Nephron (organoid): ENCODE measurements around the gene C22orf39.

Experiments
- H3K27ac Mint-ChIP-seq, 3 experiments: 2 replicates each; pipeline ENCODE4 v1.8.0; 2020; ENCODE audit warnings: mixed read lengths in 3 of 3, mild to moderate bottlenecking in 2 of 3, moderate library complexity in 1 of 3
- H3K27me3 Mint-ChIP-seq: 2 replicates; pipeline ENCODE4 v1.8.0; 2021; ENCODE audit warnings: low read depth, mild to moderate bottlenecking, moderate library complexity, mixed read lengths
- H3K36me3 Mint-ChIP-seq: 2 replicates; pipeline ENCODE4 v1.8.0; 2020; ENCODE audit warnings: low read depth, mixed read lengths
- H3K4me1 Mint-ChIP-seq: 2 replicates; pipeline ENCODE4 v1.8.0; 2020; ENCODE audit warnings: mixed read lengths
- H3K4me3 Mint-ChIP-seq, 3 experiments: 2 replicates each; pipeline ENCODE4 v1.8.0; 2020; ENCODE audit warnings: mild to moderate bottlenecking in 3 of 3, mixed read lengths in 3 of 3, moderate library complexity in 2 of 3
- H3K9me3 Mint-ChIP-seq: 2 replicates; pipeline ENCODE4 v1.8.0; 2020; ENCODE audit warnings: mixed read lengths
- TF ChIP-seq, protein P1 (sequence below), 3 experiments: fragments of 200-600 bp; sonication (generic); IDR thresholded peaks; one replicate each; pipeline ENCODE4 v1.5.0; 2021; ENCODE audit warnings: antibody characterized with exemption in 3 of 3; ENCODE audit not compliant: unreplicated experiment in 3 of 3

Gene C22orf39

GRCh38 chr22:19494001-19494560, 46.6 kb upstream of the C22orf39 start:
- no peak overlapping the region for H3K27ac Mint-ChIP-seq
- TF ChIP-seq, protein P1, sequence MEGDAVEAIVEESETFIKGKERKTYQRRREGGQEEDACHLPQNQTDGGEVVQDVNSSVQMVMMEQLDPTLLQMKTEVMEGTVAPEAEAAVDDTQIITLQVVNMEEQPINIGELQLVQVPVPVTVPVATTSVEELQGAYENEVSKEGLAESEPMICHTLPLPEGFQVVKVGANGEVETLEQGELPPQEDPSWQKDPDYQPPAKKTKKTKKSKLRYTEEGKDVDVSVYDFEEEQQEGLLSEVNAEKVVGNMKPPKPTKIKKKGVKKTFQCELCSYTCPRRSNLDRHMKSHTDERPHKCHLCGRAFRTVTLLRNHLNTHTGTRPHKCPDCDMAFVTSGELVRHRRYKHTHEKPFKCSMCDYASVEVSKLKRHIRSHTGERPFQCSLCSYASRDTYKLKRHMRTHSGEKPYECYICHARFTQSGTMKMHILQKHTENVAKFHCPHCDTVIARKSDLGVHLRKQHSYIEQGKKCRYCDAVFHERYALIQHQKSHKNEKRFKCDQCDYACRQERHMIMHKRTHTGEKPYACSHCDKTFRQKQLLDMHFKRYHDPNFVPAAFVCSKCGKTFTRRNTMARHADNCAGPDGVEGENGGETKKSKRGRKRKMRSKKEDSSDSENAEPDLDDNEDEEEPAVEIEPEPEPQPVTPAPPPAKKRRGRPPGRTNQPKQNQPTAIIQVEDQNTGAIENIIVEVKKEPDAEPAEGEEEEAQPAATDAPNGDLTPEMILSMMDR (IDR thresholded peaks at IDR 0.05; ENCODE audit: unreplicated experiment in 3 of 3) = no peak
- no peaks in the 10 kb centered on the region for H3K27me3 Mint-ChIP-seq
- peaks cover 6% of the 10 kb centered on the region for H3K4me1 Mint-ChIP-seq
- no peaks in the 10 kb centered on the region for H3K9me3 Mint-ChIP-seq
- H3K4me3 Mint-ChIP-seq = no peak overlapping the region
- peaks cover 4% of the 10 kb centered on the region for H3K36me3 Mint-ChIP-seq

DNA sequence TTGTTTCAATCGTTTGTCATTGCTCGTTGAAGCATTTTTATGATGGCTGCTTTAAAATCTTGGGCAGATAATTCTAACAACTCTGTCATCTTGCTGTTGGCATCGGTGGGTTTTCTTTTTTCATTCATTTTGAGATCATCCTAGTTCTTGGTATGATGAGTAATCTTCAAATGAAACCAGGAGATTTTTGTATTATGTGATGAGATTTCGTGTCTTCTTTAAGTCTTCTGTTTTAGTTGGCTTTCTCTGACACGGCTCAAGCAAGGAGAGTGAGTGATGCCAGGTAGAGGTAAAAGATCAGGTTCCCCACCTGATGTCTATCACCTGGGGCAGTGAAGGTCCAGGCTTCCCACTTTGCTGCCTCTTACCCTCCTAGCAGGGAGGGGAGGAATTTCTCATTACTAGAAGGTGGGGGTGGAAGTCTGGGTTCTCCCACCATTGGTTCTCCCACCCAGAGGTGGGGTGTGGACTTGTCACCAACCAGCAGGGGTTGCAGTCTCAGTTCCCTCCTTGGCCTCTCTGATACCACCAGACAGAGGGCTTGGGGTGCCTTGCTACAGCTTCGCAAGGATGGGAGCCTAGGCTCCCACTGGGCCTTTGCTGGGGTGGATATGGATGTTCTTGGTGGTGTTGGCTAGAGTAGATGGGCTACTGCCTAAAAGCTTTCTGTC, 45.1 kb upstream of the C22orf39 start:
- H3K27me3 Mint-ChIP-seq = no peaks in the 10 kb centered on the region
- H3K27ac Mint-ChIP-seq = no peak overlapping the region
- H3K4me3 Mint-ChIP-seq = no peak overlapping the region
- peaks cover 6% of the 10 kb centered on the region for H3K4me1 Mint-ChIP-seq
- TF ChIP-seq, protein P1 (IDR thresholded peaks at IDR 0.05; ENCODE audit: unreplicated experiment in 3 of 3) = no peak
- H3K36me3 Mint-ChIP-seq = peaks cover 4% of the 10 kb centered on the region
- no peaks in the 10 kb centered on the region for H3K9me3 Mint-ChIP-seq

GRCh38 chr22:19490628-19491230, 43.2 kb upstream of the C22orf39 start:
- TF ChIP-seq, protein P1 (IDR thresholded peaks at IDR 0.05; ENCODE audit: unreplicated experiment in 3 of 3) = no peak
- Mint-ChIP-seq H3K27ac (no peak overlapping the region), H3K4me3 (no peak overlapping the region), H3K36me3 (peaks cover 5% of the 10 kb centered on the region), H3K27me3 (no peaks in the 10 kb centered on the region), H3K9me3 (no peaks in the 10 kb centered on the region), H3K4me1 (no peaks in the 10 kb centered on the region)

DNA sequence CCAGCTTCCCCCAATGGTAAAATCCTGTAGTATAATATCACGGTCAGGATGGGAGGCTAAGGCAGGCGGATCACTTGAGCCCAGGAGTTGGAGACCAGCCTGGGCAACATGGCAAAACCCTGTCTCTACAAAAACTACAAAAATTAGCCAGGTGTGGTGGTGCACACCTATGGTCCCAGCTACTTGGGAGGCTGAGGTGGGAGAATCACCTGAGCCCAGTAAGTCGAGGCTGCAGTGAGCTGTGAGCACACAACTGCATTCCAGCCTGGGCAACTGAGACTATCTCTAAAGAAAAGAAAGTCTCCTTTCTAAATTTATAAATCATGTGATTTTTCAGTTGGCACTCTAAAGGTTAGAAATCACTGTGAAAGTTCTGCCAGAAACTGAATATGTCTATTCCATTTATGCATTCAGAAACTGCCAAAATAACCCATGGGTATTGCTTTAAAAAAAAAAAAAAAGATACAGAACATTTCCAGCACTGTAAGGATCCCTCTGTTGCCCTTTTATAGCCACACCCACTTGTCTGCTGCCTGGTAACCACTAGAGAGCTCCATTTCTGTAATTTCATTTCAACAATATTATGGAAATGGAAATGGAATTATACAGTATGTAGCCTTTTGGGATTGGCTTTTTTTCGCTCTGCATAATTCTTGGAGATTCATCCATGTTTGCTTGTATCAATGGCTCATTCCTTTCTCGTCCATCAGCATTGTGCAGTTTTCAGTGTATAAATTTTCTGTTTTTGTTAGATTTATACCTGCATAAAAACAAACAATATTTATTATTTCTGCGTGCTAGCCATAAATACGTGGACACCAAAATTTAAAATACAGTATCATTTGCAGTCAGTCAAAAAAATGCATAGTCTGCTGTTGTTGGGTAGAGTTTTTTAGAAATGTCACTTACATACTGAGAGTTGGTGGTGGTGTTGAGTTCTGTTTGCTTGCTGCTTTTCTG, 41.7 kb upstream of the C22orf39 start:
- Mint-ChIP-seq H3K27me3 (no peaks in the 10 kb centered on the region), H3K4me3 (no peak overlapping the region), H3K36me3 (peaks cover 14% of the 10 kb centered on the region), H3K27ac (no peak overlapping the region), H3K9me3 (no peaks in the 10 kb centered on the region), H3K4me1 (no peaks in the 10 kb centered on the region)
- TF ChIP-seq, protein P1 (IDR thresholded peaks at IDR 0.05; ENCODE audit: unreplicated experiment in 3 of 3) = peak in 1 of 3 experiments; percentile 6

- Mint-ChIP-seq H3K27me3 (no peaks in the 10 kb centered on the region), H3K27ac (no peak overlapping the region), H3K36me3 (peaks cover 19% of the 10 kb centered on the region), H3K4me3 (no peak overlapping the region), H3K4me1 (no peaks in the 10 kb centered on the region), H3K9me3 (no peaks in the 10 kb centered on the region)
- TF ChIP-seq, protein P1 (IDR thresholded peaks at IDR 0.05; ENCODE audit: unreplicated experiment in 3 of 3) = no peak
Observed at GRCh38 chr22:19488285-19488684, 40.8 kb upstream of the C22orf39 start.
